ENCODE data around the gene ACVR1. TPM values are rescaled to one million over a fixed set of nuclear protein-coding genes. Genes with fewer than 3 reads are reported as not detected.
"Not testable (repeated sequence)": the region's sequence is repeated elsewhere in the genome, so short reads cannot be mapped to it uniquely, and the experiment has no call there.

Gene ACVR1
- total and polyA plus RNA-seq, 8 donors: 27.3 to 37.7 (median 31.8) TPM

GRCh38 chr2:157761520-157761919 is 114.6 kb downstream of the ACVR1 start:
- no peak overlapping the region for H3K4me3 ChIP-seq
- no peaks in the 10 kb centered on the region for H3K27me3 ChIP-seq
- intact Hi-C loops (cut with DNase I): no loop called here
- H3K4me1 ChIP-seq: no peaks in the 10 kb centered on the region
- no peak for ATAC-seq
- no peak for DNase-seq
- TF ChIP-seq CTCF (IDR thresholded peaks at IDR 0.05): no peak
- no peak overlapping the region for H3K27ac ChIP-seq
- H3K36me3 ChIP-seq: peaks cover 0 to 60% of the 10 kb centered on the region in 2 donors
- peaks cover 0 to 14% of the 10 kb centered on the region in 2 donors for H3K9me3 ChIP-seq

- no peaks in the 10 kb centered on the region for H3K27me3 ChIP-seq
- DNase-seq (no peak), ATAC-seq (no peak)
- no peaks in the 10 kb centered on the region for H3K4me1 ChIP-seq
- TF ChIP-seq CTCF (IDR thresholded peaks at IDR 0.05): no peak
- H3K4me3 ChIP-seq: no peak overlapping the region
- peaks cover 0 to 60% of the 10 kb centered on the region in 2 donors for H3K36me3 ChIP-seq
- peaks cover 0 to 14% of the 10 kb centered on the region in 2 donors for H3K9me3 ChIP-seq
- intact Hi-C loops (cut with DNase I): no loop called here
- no peak overlapping the region for H3K27ac ChIP-seq
Measured at GRCh38 chr2:157760949-157761348, 115.2 kb downstream of the ACVR1 start.

GRCh38 chr2:157759855-157760254 is 116.3 kb downstream of the ACVR1 start:
- Histone ChIP-seq H3K27ac (no peak overlapping the region), H3K36me3 (peaks cover 0 to 55% of the 10 kb centered on the region in 2 donors), H3K27me3 (no peaks in the 10 kb centered on the region), H3K4me1 (no peaks in the 10 kb centered on the region), H3K9me3 (peaks cover 0 to 17% of the 10 kb centered on the region in 2 donors), H3K4me3 (no peak overlapping the region)
- TF ChIP-seq CTCF (IDR thresholded peaks at IDR 0.05): no peak
- DNase-seq (no peak), ATAC-seq (no peak)
- intact Hi-C loops (cut with DNase I): no loop called here

- no peak for TF ChIP-seq CTCF (IDR thresholded peaks at IDR 0.05)
- H3K36me3 ChIP-seq: peaks cover 0 to 44% of the 10 kb centered on the region in 2 donors
- no peaks in the 10 kb centered on the region for H3K27me3 ChIP-seq
- intact Hi-C loops (cut with DNase I): no loop called here
- peaks cover 0 to 17% of the 10 kb centered on the region in 2 donors for H3K9me3 ChIP-seq
- DNase-seq (no peak), ATAC-seq (no peak)
- no peaks in the 10 kb centered on the region for H3K4me1 ChIP-seq
- H3K27ac ChIP-seq: no peak overlapping the region
- H3K4me3 ChIP-seq: no peak overlapping the region
Measured at GRCh38 chr2:157758586-157758985, 117.5 kb downstream of the ACVR1 start.

- peaks cover 0 to 17% of the 10 kb centered on the region in 2 donors for H3K9me3 ChIP-seq
- H3K4me3 ChIP-seq: no peak overlapping the region
- H3K27me3 ChIP-seq: no peaks in the 10 kb centered on the region
- no peak for DNase-seq
- no peak overlapping the region for H3K27ac ChIP-seq
- no peak for ATAC-seq
- no peak for TF ChIP-seq CTCF (IDR thresholded peaks at IDR 0.05)
- intact Hi-C loops (cut with DNase I): no loop called here
- peaks cover 0 to 44% of the 10 kb centered on the region in 2 donors for H3K36me3 ChIP-seq
- H3K4me1 ChIP-seq: no peaks in the 10 kb centered on the region
Measured at GRCh38 chr2:157757500-157757899, 118.6 kb downstream of the ACVR1 start.

- intact Hi-C loops (cut with DNase I); ATAC-seq; H3K27me3 ChIP-seq; H3K27ac ChIP-seq; DNase-seq; H3K4me3 ChIP-seq; H3K4me1 ChIP-seq: not testable (repeated sequence)
- H3K9me3 ChIP-seq: peaks cover 0 to 17% of the 10 kb centered on the region in 2 donors
- peaks cover 0 to 47% of the 10 kb centered on the region in 2 donors for H3K36me3 ChIP-seq
Measured at GRCh38 chr2:157756447-157756846, 119.7 kb downstream of the ACVR1 start.
